ENCODE measurements around the gene SLC23A2.

GRCh38 chr20:4832469-4832868 lies 168.8 kb downstream of the SLC23A2 start:
- TF ChIP-seq CTCF (IDR thresholded peaks at IDR 0.05) (no peak), POLR2A (IDR thresholded peaks at IDR 0.05) (no peak)

Data from suprapubic skin (tissue), 3 donors.